Lung (tissue), 12 donors: ENCODE data around the gene MRPL32. TPM values are rescaled to one million over a fixed set of nuclear protein-coding genes. Genes with fewer than 3 reads are reported as not detected.

Source experiments
- ATAC-seq: fragments of 200-7000 bp; cut with Tn5 transposase; one replicate; pipeline ENCODE4 v1.9.1; 2020; ENCODE audit warnings: moderate number of reproducible peaks; ENCODE audit not compliant: insufficient read depth, low FRiP score
- DNase-seq, 3 donors: peaks; one replicate each; pipeline ENCODE4 v3.0.0-alpha.2; 2013 to 2017
- H3K27ac ChIP-seq, 2 donors: one replicate each; pipeline ENCODE4 v1.5.1; 2013; ENCODE audit warnings: mild to moderate bottlenecking in 2 of 2, moderate library complexity in 2 of 2, control low read depth in 1 of 2, inconsistent platforms in 1 of 2, low read depth in 1 of 2, low read length in 1 of 2
- H3K27me3 ChIP-seq, 3 donors: one replicate each; pipeline ENCODE4 v1.5.1; 2013; ENCODE audit warnings: low read length in 2 of 3; ENCODE audit not compliant: control insufficient read depth in 3 of 3, insufficient read depth in 3 of 3
- H3K36me3 ChIP-seq, 4 donors: one replicate each; pipeline ENCODE4 v1.5.1; 2013; ENCODE audit warnings: low read length in 4 of 4, mild to moderate bottlenecking in 1 of 4, moderate library complexity in 1 of 4; ENCODE audit not compliant: control insufficient read depth in 4 of 4, insufficient read depth in 4 of 4
- H3K4me1 ChIP-seq, 5 donors: one replicate each; pipeline ENCODE4 v1.5.1; 2013; ENCODE audit warnings: low read length in 5 of 5, mild to moderate bottlenecking in 2 of 5, moderate library complexity in 1 of 5; ENCODE audit not compliant: control insufficient read depth in 5 of 5, insufficient read depth in 5 of 5
- H3K4me3 ChIP-seq: one replicate; pipeline ENCODE4 v1.5.1; 2013; ENCODE audit warnings: mild to moderate bottlenecking, control low read depth, moderate library complexity
- H3K9ac ChIP-seq, 2 donors: one replicate each; pipeline ENCODE4 v1.5.1; 2013; ENCODE audit warnings: low read length in 2 of 2, control low read depth in 1 of 2; ENCODE audit not compliant: insufficient read depth in 1 of 2
- H3K9me3 ChIP-seq, 4 donors: one replicate each; pipeline ENCODE4 v1.5.1; 2013; ENCODE audit warnings: low read length in 3 of 4, mild to moderate bottlenecking in 1 of 4, moderate library complexity in 1 of 4; ENCODE audit not compliant: control insufficient read depth in 4 of 4, insufficient read depth in 3 of 4
- CTCF ChIP-seq: IDR thresholded peaks from 2 replicates; pipeline ENCODE4 v1.5.1; 2012; ENCODE audit warnings: mild to moderate bottlenecking; ENCODE audit errors: control extremely low read depth, extremely low read depth
- WGBS, 2 donors: extraction: QIAGEN DNeasy Blood & Tissue Kit; methylation state at CpG; one replicate each; pipeline ENCODE4 v1.1.7; 2013; 5-methylcytosine and 5-hydroxymethylcytosine counted together
- polyA plus RNA-seq, 2 donors: library from polyadenylated mRNA; stranded (reverse); fragments of 200-250 nt; gene quantifications; one replicate each; pipeline ENCODE4 v1.2.1, GENCODE V29; 2013
- total RNA-seq, 2 donors: library from RNA; depleted of rRNA in 1 of 2; stranded (reverse); fragments of >200 nt in 1 of 2; gene quantifications; one replicate each; pipeline ENCODE4 v1.2.1, GENCODE V29; 2014 to 2021
- donor health status: control.
- donor health status: control.
- donor health status: Bipolar disorder and iron deficiency.
- donor health status: healthy.
- donor health status: DM: yes; HTN: yes; CAD: no.

MRPL32 gene
- total and polyA plus RNA-seq, 4 donors: 34.4 to 111 (median 58.6) TPM

- H3K4me1 ChIP-seq: no peaks in the 10 kb centered on the region
- no peak overlapping the region for H3K27ac ChIP-seq
- 59 to 60% methylated on average over 3 of the region's 3 CpGs for WGBS, 2 donors
- H3K9me3 ChIP-seq: no peaks in the 10 kb centered on the region
- no peak overlapping the region for H3K4me3 ChIP-seq
- peaks cover 0 to 3% (median 0%) of the 10 kb centered on the region in 3 donors for H3K27me3 ChIP-seq
- no peak for TF ChIP-seq CTCF
- no peaks in the 10 kb centered on the region for H3K36me3 ChIP-seq
- ATAC-seq (no peak), DNase-seq (no peak)
- H3K9ac ChIP-seq: no peak overlapping the region
Measured at GRCh38 chr7:42950417-42950816, 18.2 kb downstream of the MRPL32 start.

- WGBS, 2 donors: 77 to 84% methylated on average over 4 of the region's 4 CpGs
Measured at GRCh38 chr7:42952328-42952727, 20.2 kb downstream of the MRPL32 start.

DNA sequence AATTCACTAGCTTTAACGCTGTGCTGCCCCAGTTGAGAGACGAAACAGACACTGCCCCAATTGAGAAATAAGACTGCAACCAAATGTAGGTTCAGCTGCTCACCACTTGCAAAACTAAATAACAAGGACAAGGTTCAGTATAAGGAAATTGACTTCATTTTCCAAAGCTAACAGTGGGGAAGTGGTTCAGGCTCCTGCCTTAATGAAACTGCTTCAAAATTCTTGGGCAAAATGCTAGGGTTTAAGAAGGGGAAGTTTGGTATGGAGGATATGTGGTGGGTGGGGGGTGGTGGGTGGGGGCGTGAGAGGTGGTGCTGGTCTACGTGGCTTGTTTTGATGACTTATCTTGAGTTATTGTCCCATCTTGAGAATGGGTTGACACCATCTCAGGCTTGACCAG is 21.8 kb downstream of the MRPL32 start:
- Histone ChIP-seq H3K27ac (no peak overlapping the region), H3K36me3 (no peaks in the 10 kb centered on the region), H3K9ac (no peak overlapping the region), H3K4me1 (no peaks in the 10 kb centered on the region), H3K4me3 (no peak overlapping the region), H3K9me3 (peaks cover 0 to 2% (median 0%) of the 10 kb centered on the region in 4 donors), H3K27me3 (no peaks in the 10 kb centered on the region)
- no peak for ATAC-seq
- no peak for DNase-seq
- no peak for TF ChIP-seq CTCF
- WGBS, 2 donors: 77 to 84% methylated on average over 4 of the region's 4 CpGs

More at GRCh38 chr7:42952328-42952727, 20.2 kb downstream of the MRPL32 start:
- Histone ChIP-seq H3K9me3 (peaks cover 0 to 2% (median 0%) of the 10 kb centered on the region in 4 donors), H3K27me3 (peaks cover 0 to 2% (median 0%) of the 10 kb centered on the region in 3 donors), H3K4me3 (no peak overlapping the region), H3K4me1 (no peaks in the 10 kb centered on the region), H3K36me3 (no peaks in the 10 kb centered on the region), H3K27ac (no peak overlapping the region), H3K9ac (no peak overlapping the region)
- no peak for ATAC-seq
- no peak for DNase-seq
- TF ChIP-seq CTCF: no peak

DNA sequence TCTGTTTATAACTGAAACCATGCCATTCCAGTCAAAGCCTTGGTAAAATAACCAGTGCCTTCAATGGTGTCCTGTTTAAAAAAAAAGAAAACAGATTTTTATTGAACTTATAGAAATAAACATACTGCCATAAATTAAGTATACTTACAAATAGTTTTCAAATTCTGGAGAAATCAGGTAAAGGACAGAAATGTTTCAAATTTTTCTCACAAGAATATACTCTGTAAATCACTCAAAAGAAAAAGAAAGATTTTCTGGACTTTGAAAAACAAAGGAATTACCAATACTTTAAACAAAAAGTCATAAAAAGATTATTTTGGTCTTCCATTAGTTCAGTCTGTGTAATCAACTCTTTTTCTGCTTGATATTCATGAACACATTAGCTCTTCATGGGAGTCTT is 23.9 kb downstream of the MRPL32 start:
- Histone ChIP-seq H3K4me1 (no peaks in the 10 kb centered on the region), H3K36me3 (no peaks in the 10 kb centered on the region), H3K9ac (no peak overlapping the region), H3K27ac (no peak overlapping the region), H3K9me3 (peaks cover 0 to 2% (median 0%) of the 10 kb centered on the region in 4 donors), H3K27me3 (no peaks in the 10 kb centered on the region), H3K4me3 (no peak overlapping the region)
- ATAC-seq: no peak
- TF ChIP-seq CTCF: no peak
- no peak for DNase-seq
